CD8-positive, alpha-beta memory T cell (primary cell): ENCODE measurements around the gene TBC1D25. TPM values are rescaled to one million over a fixed set of nuclear protein-coding genes. Genes with fewer than 3 reads are reported as not detected.
A peak's percentile ranks its signal among the peaks of the same experiment; 100 is the strongest.

Source experiments
- CTCF ChIA-PET: fragments of 350-600 bp; sonication (Branson Sonifier 250); formaldehyde crosslinking; loops from one replicate; lab custom pipeline; 2021; ENCODE audit warnings: antibody characterized with exemption; lab: Charles Lee
- POLR2A ChIA-PET: fragments of 350-600 bp; sonication (Branson Sonifier 250); formaldehyde crosslinking; loops from one replicate; lab custom pipeline; 2021; ENCODE audit warnings: antibody characterized with exemption; lab: Charles Lee
- DNase-seq, 5 donors: peaks; one replicate each; pipeline versions ENCODE4 v3.0.0 to v3.0.0-alpha.2; 2020 to 2022; ENCODE audit warnings: mixed read lengths in 1 of 5
- H3K27ac ChIP-seq: one replicate; pipeline ENCODE4 v1.7.0; 2013; ENCODE audit warnings: low read depth, mild to moderate bottlenecking, low read length, moderate library complexity
- H3K27me3 ChIP-seq: 2 replicates; pipeline ENCODE4 v1.7.0; 2013; ENCODE audit warnings: low read length, mild to moderate bottlenecking; ENCODE audit not compliant: insufficient read depth, poor library complexity, severe bottlenecking
- H3K36me3 ChIP-seq: 2 replicates; pipeline ENCODE4 v1.7.0; 2013; ENCODE audit warnings: mild to moderate bottlenecking, low read length, moderate library complexity; ENCODE audit not compliant: insufficient read depth
- H3K4me1 ChIP-seq: 2 replicates; pipeline ENCODE4 v1.7.0; 2013; ENCODE audit warnings: mild to moderate bottlenecking, low read length, moderate library complexity; ENCODE audit not compliant: insufficient read depth
- H3K4me3 ChIP-seq: 2 replicates; pipeline ENCODE4 v1.7.0; 2013; ENCODE audit warnings: mild to moderate bottlenecking, low read length
- H3K9me3 ChIP-seq: 2 replicates; pipeline ENCODE4 v1.7.0; 2013; ENCODE audit warnings: mild to moderate bottlenecking, low read length
- H3K27ac Mint-ChIP-seq, 8 donors: one replicate each; pipeline ENCODE4 v1.8.0; 2020 to 2021; ENCODE audit warnings: mixed read lengths in 8 of 8, mild to moderate bottlenecking in 6 of 8, inconsistent platforms in 3 of 8, moderate library complexity in 3 of 8
- H3K27me3 Mint-ChIP-seq, 2 donors: one replicate each; pipeline ENCODE4 v1.8.0; 2020 to 2021; ENCODE audit warnings: mixed read lengths in 2 of 2, mild to moderate bottlenecking in 1 of 2, moderate library complexity in 1 of 2
- H3K36me3 Mint-ChIP-seq, 3 donors: one replicate each; pipeline ENCODE4 v1.8.0; 2020 to 2021; ENCODE audit warnings: mixed read lengths in 3 of 3, inconsistent platforms in 1 of 3, mild to moderate bottlenecking in 1 of 3
- H3K4me1 Mint-ChIP-seq, 3 donors: one replicate each; pipeline ENCODE4 v1.8.0; 2020 to 2021; ENCODE audit warnings: mixed read lengths in 3 of 3, inconsistent platforms in 1 of 3, mild to moderate bottlenecking in 1 of 3
- H3K4me3 Mint-ChIP-seq, 7 donors: one replicate each; pipeline ENCODE4 v1.8.0; 2020 to 2021; ENCODE audit warnings: mixed read lengths in 7 of 7, mild to moderate bottlenecking in 6 of 7, moderate library complexity in 4 of 7, inconsistent platforms in 2 of 7
- H3K9me3 Mint-ChIP-seq, 5 donors: one replicate each; pipeline ENCODE4 v1.8.0; 2020 to 2022; ENCODE audit warnings: mixed read lengths in 5 of 5, mild to moderate bottlenecking in 3 of 5, moderate library complexity in 2 of 5, inconsistent platforms in 1 of 5
- polyA plus RNA-seq: library from polyadenylated mRNA; unstranded; fragments of 300-500 nt; fragmentation: Illumina TruSeq; gene quantifications from one replicate; pipeline ENCODE4 v1.2.3, GENCODE V29; 2021
- total RNA-seq, 2 experiments: library from RNA; stranded (reverse); gene quantifications; one replicate each; pipeline ENCODE4 v1.2.3, GENCODE V29; 2021

Gene TBC1D25, protein sequence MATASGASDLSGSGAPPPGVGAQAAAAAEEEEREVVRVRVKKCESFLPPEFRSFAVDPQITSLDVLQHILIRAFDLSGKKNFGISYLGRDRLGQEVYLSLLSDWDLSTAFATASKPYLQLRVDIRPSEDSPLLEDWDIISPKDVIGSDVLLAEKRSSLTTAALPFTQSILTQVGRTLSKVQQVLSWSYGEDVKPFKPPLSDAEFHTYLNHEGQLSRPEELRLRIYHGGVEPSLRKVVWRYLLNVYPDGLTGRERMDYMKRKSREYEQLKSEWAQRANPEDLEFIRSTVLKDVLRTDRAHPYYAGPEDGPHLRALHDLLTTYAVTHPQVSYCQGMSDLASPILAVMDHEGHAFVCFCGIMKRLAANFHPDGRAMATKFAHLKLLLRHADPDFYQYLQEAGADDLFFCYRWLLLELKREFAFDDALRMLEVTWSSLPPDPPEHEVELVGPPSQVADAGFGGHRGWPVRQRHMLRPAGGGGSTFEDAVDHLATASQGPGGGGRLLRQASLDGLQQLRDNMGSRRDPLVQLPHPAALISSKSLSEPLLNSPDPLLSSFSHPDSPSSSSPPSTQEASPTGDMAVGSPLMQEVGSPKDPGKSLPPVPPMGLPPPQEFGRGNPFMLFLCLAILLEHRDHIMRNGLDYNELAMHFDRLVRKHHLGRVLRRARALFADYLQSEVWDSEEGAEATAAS
- total RNA-seq (10 to 100 TPM; 14.0 to 15.2 TPM), polyA plus RNA-seq (21.5 TPM)

- POLR2A ChIA-PET = interaction anchor here (0.5 to 2.7 kb wide), 7 partner anchors 18 to 540 kb away, joined by 3 to 22 read pairs (median 3); partner anchors contain the start of genes EBP and RBM3
- Histone ChIP-seq H3K4me1 (peaks cover 14% of the 10 kb centered on the region), H3K36me3 (no peaks in the 10 kb centered on the region), H3K27ac (peak within 1 kb of the TSS; percentile 89), H3K27me3 (no peaks in the 10 kb centered on the region), H3K4me3 (peak within 1 kb of the TSS; percentile 64), H3K9me3 (no peaks in the 10 kb centered on the region)
- H3K9me3 Mint-ChIP-seq = no peaks in the 10 kb centered on the region
- DNase-seq = peak; percentile 94 to 99 (median 95)
- H3K27ac Mint-ChIP-seq = peak within 1 kb of the TSS; percentile 89 to 98 (median 96)
- CTCF ChIA-PET = interaction anchor here (1.0 to 2.4 kb wide), 10 partner anchors 10 to 457 kb away, joined by 3 to 11 read pairs (median 5); partner anchors contain the start of genes PORCN and RBM3
- peaks cover 0 to 28% (median 3%) of the 10 kb centered on the region in 3 donors for H3K36me3 Mint-ChIP-seq
- H3K4me3 Mint-ChIP-seq = peak within 1 kb of the TSS; percentile 85 to 94 (median 90)
- peaks cover 16 to 26% (median 18%) of the 10 kb centered on the region in 3 donors for H3K4me1 Mint-ChIP-seq
- no peaks in the 10 kb centered on the region for H3K27me3 Mint-ChIP-seq
Measured at GRCh38 chrX:48539345-48540027, at the start of gene TBC1D25. Gene TBC1D25, plus strand, starts transcription at chrX:48539714. Its CDS starts 84 bp downstream, at chrX:48539798.

DNA sequence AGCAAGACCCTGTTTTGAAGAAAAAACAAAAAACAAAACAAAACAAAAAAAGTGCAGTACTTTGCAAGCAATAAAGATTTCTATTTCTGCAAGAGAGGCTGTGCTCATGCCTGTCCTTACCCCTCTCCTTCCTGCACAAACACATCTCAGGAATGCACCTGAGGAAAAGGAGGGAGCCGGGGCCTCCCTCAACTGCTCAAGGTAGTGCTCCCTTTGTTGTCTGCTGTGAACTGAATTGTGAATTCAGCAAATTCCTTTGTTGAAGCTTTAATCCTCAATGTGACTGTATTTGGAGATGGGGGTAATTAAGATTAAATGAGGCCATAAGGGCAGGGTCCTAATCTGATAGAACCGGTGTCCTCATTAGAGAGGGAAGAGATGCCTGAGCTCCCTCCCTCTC is 49.6 kb upstream of the TBC1D25 start:
- Histone ChIP-seq H3K27me3 (no peaks in the 10 kb centered on the region), H3K4me3 (no peak overlapping the region), H3K9me3 (no peaks in the 10 kb centered on the region), H3K4me1 (no peaks in the 10 kb centered on the region), H3K36me3 (no peaks in the 10 kb centered on the region), H3K27ac (no peak overlapping the region)
- POLR2A ChIA-PET = no interaction called here
- Mint-ChIP-seq H3K4me3 (no peak overlapping the region), H3K4me1 (no peaks in the 10 kb centered on the region), H3K27ac (no peak overlapping the region), H3K36me3 (peaks cover 0 to 5% (median 0%) of the 10 kb centered on the region in 3 donors), H3K27me3 (no peaks in the 10 kb centered on the region), H3K9me3 (no peaks in the 10 kb centered on the region)
- CTCF ChIA-PET = no interaction called here
- DNase-seq = no peak

DNA sequence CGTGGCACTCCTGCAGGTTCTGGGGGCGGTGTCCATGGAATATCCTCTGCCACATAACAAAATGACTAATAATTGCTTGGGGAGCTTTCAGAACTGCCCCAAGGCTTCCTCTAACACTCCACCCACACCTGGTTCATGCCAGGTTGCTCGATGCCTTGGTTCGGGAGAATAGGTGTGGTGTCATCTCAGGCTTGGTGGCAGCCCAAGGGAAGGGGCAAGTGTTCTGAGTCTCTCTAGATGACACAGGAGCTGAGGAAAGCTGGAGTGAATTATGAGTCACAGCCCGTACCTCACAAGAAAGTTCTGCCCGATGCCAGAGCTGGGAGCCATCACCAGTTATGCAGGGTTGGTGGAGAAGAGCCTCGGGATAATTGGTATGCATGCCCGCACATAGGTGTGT is 48.9 kb upstream of the TBC1D25 start:
- H3K36me3 Mint-ChIP-seq = peaks cover 0 to 5% (median 0%) of the 10 kb centered on the region in 3 donors
- no peaks in the 10 kb centered on the region for H3K36me3 ChIP-seq
- ChIA-PET POLR2A (no interaction called here), CTCF (no interaction called here)
- no peak overlapping the region for H3K27ac Mint-ChIP-seq
- H3K27me3 ChIP-seq = no peaks in the 10 kb centered on the region
- H3K4me1 ChIP-seq = no peaks in the 10 kb centered on the region
- H3K9me3 ChIP-seq = no peaks in the 10 kb centered on the region
- no peak overlapping the region for H3K27ac ChIP-seq
- no peak overlapping the region for H3K4me3 Mint-ChIP-seq
- peaks cover 0 to 2% of the 10 kb centered on the region in 2 donors for H3K27me3 Mint-ChIP-seq
- no peak for DNase-seq
- no peaks in the 10 kb centered on the region for H3K4me1 Mint-ChIP-seq
- no peak overlapping the region for H3K4me3 ChIP-seq
- H3K9me3 Mint-ChIP-seq = no peaks in the 10 kb centered on the region

GRCh38 chrX:48491809-48492208 is 47.7 kb upstream of the TBC1D25 start:
- H3K4me1 ChIP-seq = no peaks in the 10 kb centered on the region
- ChIA-PET CTCF (no interaction called here), POLR2A (no interaction called here)
- H3K27ac ChIP-seq = no peak overlapping the region
- no peak overlapping the region for H3K27ac Mint-ChIP-seq
- peaks cover 0 to 6% of the 10 kb centered on the region in 2 donors for H3K27me3 Mint-ChIP-seq
- no peaks in the 10 kb centered on the region for H3K36me3 ChIP-seq
- H3K27me3 ChIP-seq = no peaks in the 10 kb centered on the region
- no peak for DNase-seq
- no peaks in the 10 kb centered on the region for H3K9me3 ChIP-seq
- H3K4me3 ChIP-seq = no peak overlapping the region
- H3K4me3 Mint-ChIP-seq = no peak overlapping the region
- H3K9me3 Mint-ChIP-seq = no peaks in the 10 kb centered on the region
- no peaks in the 10 kb centered on the region for H3K4me1 Mint-ChIP-seq
- H3K36me3 Mint-ChIP-seq = peaks cover 0 to 5% (median 0%) of the 10 kb centered on the region in 3 donors

GRCh38 chrX:48492293-48492910 is 47.1 kb upstream of the TBC1D25 start:
- peaks cover 0 to under 1% (median 0%) of the 10 kb centered on the region in 3 donors for H3K36me3 Mint-ChIP-seq
- no peaks in the 10 kb centered on the region for H3K36me3 ChIP-seq
- H3K9me3 ChIP-seq = no peaks in the 10 kb centered on the region
- no peak for DNase-seq
- no peaks in the 10 kb centered on the region for H3K4me1 Mint-ChIP-seq
- H3K27me3 ChIP-seq = no peaks in the 10 kb centered on the region
- ChIA-PET POLR2A (no interaction called here), CTCF (no interaction called here)
- no peak overlapping the region for H3K4me3 ChIP-seq
- no peak overlapping the region for H3K27ac Mint-ChIP-seq
- H3K27ac ChIP-seq = no peak overlapping the region
- peaks cover 0 to 2% (median 0%) of the 10 kb centered on the region in 5 donors for H3K9me3 Mint-ChIP-seq
- no peaks in the 10 kb centered on the region for H3K4me1 ChIP-seq
- peaks cover 0 to 9% of the 10 kb centered on the region in 2 donors for H3K27me3 Mint-ChIP-seq
- H3K4me3 Mint-ChIP-seq = no peak overlapping the region

- DNase-seq = no peak
- ChIA-PET CTCF (no interaction called here), POLR2A (no interaction called here)
- no peaks in the 10 kb centered on the region for H3K4me1 ChIP-seq
- no peak overlapping the region for H3K4me3 Mint-ChIP-seq
- no peaks in the 10 kb centered on the region for H3K9me3 ChIP-seq
- H3K27ac ChIP-seq = no peak overlapping the region
- H3K4me1 Mint-ChIP-seq = no peaks in the 10 kb centered on the region
- H3K36me3 Mint-ChIP-seq = no peaks in the 10 kb centered on the region
- H3K27ac Mint-ChIP-seq = no peak overlapping the region
- peaks cover 0 to 2% (median 0%) of the 10 kb centered on the region in 5 donors for H3K9me3 Mint-ChIP-seq
- peaks cover 0 to 9% of the 10 kb centered on the region in 2 donors for H3K27me3 Mint-ChIP-seq
- no peaks in the 10 kb centered on the region for H3K36me3 ChIP-seq
- H3K4me3 ChIP-seq = no peak overlapping the region
- H3K27me3 ChIP-seq = no peaks in the 10 kb centered on the region
Measured at GRCh38 chrX:48493890-48494364, 45.6 kb upstream of the TBC1D25 start.

GRCh38 chrX:48496660-48497059 is 42.9 kb upstream of the TBC1D25 start:
- POLR2A ChIA-PET = no interaction called here
- CTCF ChIA-PET = no interaction called here
- peak overlapping the region in 1 of 8 donors; percentile 58 for H3K27ac Mint-ChIP-seq

More at GRCh38 chrX:48496660-48497059, 42.9 kb upstream of the TBC1D25 start:
- Histone ChIP-seq H3K9me3 (no peaks in the 10 kb centered on the region), H3K4me3 (no peak overlapping the region), H3K27me3 (no peaks in the 10 kb centered on the region), H3K4me1 (no peaks in the 10 kb centered on the region), H3K36me3 (no peaks in the 10 kb centered on the region), H3K27ac (no peak overlapping the region)
- DNase-seq = no peak
- H3K27me3 Mint-ChIP-seq = peaks cover 0 to 13% of the 10 kb centered on the region in 2 donors
- no peak overlapping the region for H3K4me3 Mint-ChIP-seq
- no peaks in the 10 kb centered on the region for H3K4me1 Mint-ChIP-seq
- H3K36me3 Mint-ChIP-seq = no peaks in the 10 kb centered on the region
- H3K9me3 Mint-ChIP-seq = peaks cover 0 to 2% (median 0%) of the 10 kb centered on the region in 5 donors
